ENCODE data around the gene HSF2.

DNA sequence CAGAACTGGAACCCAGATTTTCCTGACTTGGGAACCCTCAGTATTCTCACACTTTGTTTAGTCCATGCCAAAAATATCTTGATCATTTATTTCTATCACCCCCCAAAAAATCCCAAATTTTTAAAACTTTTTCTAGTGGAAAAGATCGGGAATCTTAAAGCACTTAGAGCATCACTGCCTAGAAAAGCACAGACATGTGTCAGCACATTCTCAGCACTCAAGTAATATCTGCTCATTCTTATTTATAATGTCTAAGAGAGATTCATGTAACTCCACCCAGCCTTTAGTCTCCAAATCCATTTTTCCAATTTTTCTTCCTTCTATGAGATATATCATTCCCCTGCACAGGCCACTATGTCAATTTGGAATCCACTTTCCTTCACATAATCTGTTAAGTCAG, 29.9 kb upstream of the HSF2 start:
- TF ChIP-seq, protein P1, sequence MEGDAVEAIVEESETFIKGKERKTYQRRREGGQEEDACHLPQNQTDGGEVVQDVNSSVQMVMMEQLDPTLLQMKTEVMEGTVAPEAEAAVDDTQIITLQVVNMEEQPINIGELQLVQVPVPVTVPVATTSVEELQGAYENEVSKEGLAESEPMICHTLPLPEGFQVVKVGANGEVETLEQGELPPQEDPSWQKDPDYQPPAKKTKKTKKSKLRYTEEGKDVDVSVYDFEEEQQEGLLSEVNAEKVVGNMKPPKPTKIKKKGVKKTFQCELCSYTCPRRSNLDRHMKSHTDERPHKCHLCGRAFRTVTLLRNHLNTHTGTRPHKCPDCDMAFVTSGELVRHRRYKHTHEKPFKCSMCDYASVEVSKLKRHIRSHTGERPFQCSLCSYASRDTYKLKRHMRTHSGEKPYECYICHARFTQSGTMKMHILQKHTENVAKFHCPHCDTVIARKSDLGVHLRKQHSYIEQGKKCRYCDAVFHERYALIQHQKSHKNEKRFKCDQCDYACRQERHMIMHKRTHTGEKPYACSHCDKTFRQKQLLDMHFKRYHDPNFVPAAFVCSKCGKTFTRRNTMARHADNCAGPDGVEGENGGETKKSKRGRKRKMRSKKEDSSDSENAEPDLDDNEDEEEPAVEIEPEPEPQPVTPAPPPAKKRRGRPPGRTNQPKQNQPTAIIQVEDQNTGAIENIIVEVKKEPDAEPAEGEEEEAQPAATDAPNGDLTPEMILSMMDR (IDR thresholded peaks at IDR 0.05), result no peak
- TF ChIP-seq NFE2L1 (CRISPR knock-in tag; IDR thresholded peaks at IDR 0.05), result no peak
- TF ChIP-seq CREB1 (CRISPR knock-in tag; IDR thresholded peaks at IDR 0.05), result no peak
- TF ChIP-seq CREM (CRISPR knock-in tag; IDR thresholded peaks at IDR 0.05), result no peak
- no peak for TF ChIP-seq SMAD3 (CRISPR knock-in tag; IDR thresholded peaks at IDR 0.05; ENCODE audit: borderline replicate concordance)
- no peak for TF ChIP-seq ZNF416 (CRISPR knock-in tag; IDR thresholded peaks at IDR 0.05)
- TF ChIP-seq, protein P2, sequence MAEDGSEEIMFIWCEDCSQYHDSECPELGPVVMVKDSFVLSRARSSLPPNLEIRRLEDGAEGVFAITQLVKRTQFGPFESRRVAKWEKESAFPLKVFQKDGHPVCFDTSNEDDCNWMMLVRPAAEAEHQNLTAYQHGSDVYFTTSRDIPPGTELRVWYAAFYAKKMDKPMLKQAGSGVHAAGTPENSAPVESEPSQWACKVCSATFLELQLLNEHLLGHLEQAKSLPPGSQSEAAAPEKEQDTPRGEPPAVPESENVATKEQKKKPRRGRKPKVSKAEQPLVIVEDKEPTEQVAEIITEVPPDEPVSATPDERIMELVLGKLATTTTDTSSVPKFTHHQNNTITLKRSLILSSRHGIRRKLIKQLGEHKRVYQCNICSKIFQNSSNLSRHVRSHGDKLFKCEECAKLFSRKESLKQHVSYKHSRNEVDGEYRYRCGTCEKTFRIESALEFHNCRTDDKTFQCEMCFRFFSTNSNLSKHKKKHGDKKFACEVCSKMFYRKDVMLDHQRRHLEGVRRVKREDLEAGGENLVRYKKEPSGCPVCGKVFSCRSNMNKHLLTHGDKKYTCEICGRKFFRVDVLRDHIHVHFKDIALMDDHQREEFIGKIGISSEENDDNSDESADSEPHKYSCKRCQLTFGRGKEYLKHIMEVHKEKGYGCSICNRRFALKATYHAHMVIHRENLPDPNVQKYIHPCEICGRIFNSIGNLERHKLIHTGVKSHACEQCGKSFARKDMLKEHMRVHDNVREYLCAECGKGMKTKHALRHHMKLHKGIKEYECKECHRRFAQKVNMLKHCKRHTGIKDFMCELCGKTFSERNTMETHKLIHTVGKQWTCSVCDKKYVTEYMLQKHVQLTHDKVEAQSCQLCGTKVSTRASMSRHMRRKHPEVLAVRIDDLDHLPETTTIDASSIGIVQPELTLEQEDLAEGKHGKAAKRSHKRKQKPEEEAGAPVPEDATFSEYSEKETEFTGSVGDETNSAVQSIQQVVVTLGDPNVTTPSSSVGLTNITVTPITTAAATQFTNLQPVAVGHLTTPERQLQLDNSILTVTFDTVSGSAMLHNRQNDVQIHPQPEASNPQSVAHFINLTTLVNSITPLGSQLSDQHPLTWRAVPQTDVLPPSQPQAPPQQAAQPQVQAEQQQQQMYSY (CRISPR knock-in tag; IDR thresholded peaks at IDR 0.05), result no peak
- TF ChIP-seq SP1 (CRISPR knock-in tag; conservative IDR thresholded peaks at IDR 0.05), result no peak
- TF ChIP-seq, protein P3, sequence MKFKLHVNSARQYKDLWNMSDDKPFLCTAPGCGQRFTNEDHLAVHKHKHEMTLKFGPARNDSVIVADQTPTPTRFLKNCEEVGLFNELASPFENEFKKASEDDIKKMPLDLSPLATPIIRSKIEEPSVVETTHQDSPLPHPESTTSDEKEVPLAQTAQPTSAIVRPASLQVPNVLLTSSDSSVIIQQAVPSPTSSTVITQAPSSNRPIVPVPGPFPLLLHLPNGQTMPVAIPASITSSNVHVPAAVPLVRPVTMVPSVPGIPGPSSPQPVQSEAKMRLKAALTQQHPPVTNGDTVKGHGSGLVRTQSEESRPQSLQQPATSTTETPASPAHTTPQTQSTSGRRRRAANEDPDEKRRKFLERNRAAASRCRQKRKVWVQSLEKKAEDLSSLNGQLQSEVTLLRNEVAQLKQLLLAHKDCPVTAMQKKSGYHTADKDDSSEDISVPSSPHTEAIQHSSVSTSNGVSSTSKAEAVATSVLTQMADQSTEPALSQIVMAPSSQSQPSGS (CRISPR knock-in tag; IDR thresholded peaks at IDR 0.05; ENCODE audit: borderline replicate concordance, low read depth), result no peak
- no peak for TF ChIP-seq IRF2 (CRISPR knock-in tag; IDR thresholded peaks at IDR 0.05; ENCODE audit: borderline replicate concordance, low read depth)
